ENCODE measurements around the gene LSM3. TPM values are rescaled to one million over a fixed set of nuclear protein-coding genes. Genes with fewer than 3 reads are reported as not detected.

The LSM3 gene
- total and polyA plus RNA-seq, 4 donors, result 6.4 to 10.3 (median 9.9) TPM

GRCh38 chr3:14166877-14167603 is 11.6 kb upstream of the LSM3 start:
- Histone ChIP-seq H3K27ac (ENCODE audit: low read depth in 1 of 2, low read length in 1 of 2) (no peak overlapping the region), H3K36me3 (ENCODE audit: control insufficient read depth in 4 of 4, insufficient read depth in 4 of 4, low read length in 4 of 4) (peaks cover 50 to 87% (median 60%) of the 10 kb centered on the region in 4 donors), H3K27me3 (ENCODE audit: control insufficient read depth in 3 of 3, insufficient read depth in 3 of 3, low read length in 2 of 3) (no peaks in the 10 kb centered on the region), H3K4me1 (ENCODE audit: control insufficient read depth in 5 of 5, insufficient read depth in 5 of 5, low read length in 5 of 5) (no peaks in the 10 kb centered on the region), H3K9me3 (ENCODE audit: control insufficient read depth in 4 of 4, insufficient read depth in 3 of 4, low read length in 3 of 4) (peaks cover 0 to 6% (median 1%) of the 10 kb centered on the region in 4 donors), H3K9ac (ENCODE audit: insufficient read depth in 1 of 2, low read length in 2 of 2) (no peak overlapping the region), H3K4me3 (no peak overlapping the region)
- DNase-seq, result no peak
- TF ChIP-seq, protein P1, sequence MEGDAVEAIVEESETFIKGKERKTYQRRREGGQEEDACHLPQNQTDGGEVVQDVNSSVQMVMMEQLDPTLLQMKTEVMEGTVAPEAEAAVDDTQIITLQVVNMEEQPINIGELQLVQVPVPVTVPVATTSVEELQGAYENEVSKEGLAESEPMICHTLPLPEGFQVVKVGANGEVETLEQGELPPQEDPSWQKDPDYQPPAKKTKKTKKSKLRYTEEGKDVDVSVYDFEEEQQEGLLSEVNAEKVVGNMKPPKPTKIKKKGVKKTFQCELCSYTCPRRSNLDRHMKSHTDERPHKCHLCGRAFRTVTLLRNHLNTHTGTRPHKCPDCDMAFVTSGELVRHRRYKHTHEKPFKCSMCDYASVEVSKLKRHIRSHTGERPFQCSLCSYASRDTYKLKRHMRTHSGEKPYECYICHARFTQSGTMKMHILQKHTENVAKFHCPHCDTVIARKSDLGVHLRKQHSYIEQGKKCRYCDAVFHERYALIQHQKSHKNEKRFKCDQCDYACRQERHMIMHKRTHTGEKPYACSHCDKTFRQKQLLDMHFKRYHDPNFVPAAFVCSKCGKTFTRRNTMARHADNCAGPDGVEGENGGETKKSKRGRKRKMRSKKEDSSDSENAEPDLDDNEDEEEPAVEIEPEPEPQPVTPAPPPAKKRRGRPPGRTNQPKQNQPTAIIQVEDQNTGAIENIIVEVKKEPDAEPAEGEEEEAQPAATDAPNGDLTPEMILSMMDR (IDR thresholded peaks at IDR 0.05; ENCODE audit: control extremely low read depth, extremely low read depth), result no peak
- no peak for ATAC-seq (ENCODE audit: insufficient read depth, low FRiP score)
- WGBS, 2 donors, result 93 to 97% methylated on average over 9 of the region's 9 CpGs

DNA sequence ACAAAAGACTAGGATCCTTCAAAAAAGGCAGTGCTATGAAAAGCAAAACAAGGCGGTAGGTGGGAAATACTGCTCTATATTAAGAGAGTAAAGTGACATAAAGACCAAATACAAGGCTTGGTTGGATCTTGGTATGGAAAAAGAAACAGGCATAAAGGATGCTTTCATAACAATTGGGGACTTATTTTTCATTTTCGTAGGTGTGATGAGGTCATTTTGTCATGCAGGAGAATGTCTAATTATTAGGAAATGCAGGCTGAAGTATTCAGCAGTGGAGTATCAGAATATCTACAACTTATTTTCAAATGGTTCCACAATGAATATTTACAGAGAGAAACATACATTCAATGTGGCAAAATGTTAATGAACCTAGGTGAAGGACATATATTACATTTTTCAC is 9.2 kb upstream of the LSM3 start:
- TF ChIP-seq, protein P1 (IDR thresholded peaks at IDR 0.05; ENCODE audit: control extremely low read depth, extremely low read depth), result no peak
- DNase-seq (no peak), ATAC-seq (ENCODE audit: insufficient read depth, low FRiP score) (no peak)
- Histone ChIP-seq H3K4me3 (no peak overlapping the region), H3K36me3 (ENCODE audit: control insufficient read depth in 4 of 4, insufficient read depth in 4 of 4, low read length in 4 of 4) (peaks cover 46 to 70% (median 54%) of the 10 kb centered on the region in 4 donors), H3K9ac (ENCODE audit: insufficient read depth in 1 of 2, low read length in 2 of 2) (no peak overlapping the region), H3K4me1 (ENCODE audit: control insufficient read depth in 5 of 5, insufficient read depth in 5 of 5, low read length in 5 of 5) (no peaks in the 10 kb centered on the region), H3K27ac (ENCODE audit: low read depth in 1 of 2, low read length in 1 of 2) (no peak overlapping the region), H3K9me3 (ENCODE audit: control insufficient read depth in 4 of 4, insufficient read depth in 3 of 4, low read length in 3 of 4) (no peaks in the 10 kb centered on the region), H3K27me3 (ENCODE audit: control insufficient read depth in 3 of 3, insufficient read depth in 3 of 3, low read length in 2 of 3) (no peaks in the 10 kb centered on the region)
- whole genome bisulfite sequencing, 2 donors, result 93 to 98% methylated on average over 2 of the region's 2 CpGs

DNA sequence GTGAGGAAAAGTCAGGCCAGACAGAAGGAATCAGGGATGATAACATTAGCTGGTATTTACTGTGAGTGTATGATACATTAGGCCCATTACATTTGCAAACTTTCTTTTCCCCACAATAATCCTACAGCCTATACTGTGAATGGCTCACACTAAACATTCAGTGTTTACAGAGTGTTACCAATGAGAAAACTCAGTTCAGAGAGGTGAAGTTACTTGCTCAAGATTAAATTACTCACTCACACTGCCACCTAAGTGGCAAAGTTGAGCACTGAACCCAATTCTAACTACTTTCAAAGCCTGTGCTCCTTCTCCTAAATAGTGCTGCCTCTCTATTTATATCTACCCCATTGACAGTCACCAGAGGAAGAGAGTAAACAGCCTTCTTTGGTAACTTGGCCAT is 8.7 kb upstream of the LSM3 start:
- Histone ChIP-seq H3K27me3 (ENCODE audit: control insufficient read depth in 3 of 3, insufficient read depth in 3 of 3, low read length in 2 of 3) (no peaks in the 10 kb centered on the region), H3K4me3 (no peak overlapping the region), H3K27ac (ENCODE audit: low read depth in 1 of 2, low read length in 1 of 2) (no peak overlapping the region), H3K9ac (ENCODE audit: insufficient read depth in 1 of 2, low read length in 2 of 2) (no peak overlapping the region), H3K4me1 (ENCODE audit: control insufficient read depth in 5 of 5, insufficient read depth in 5 of 5, low read length in 5 of 5) (no peaks in the 10 kb centered on the region), H3K36me3 (ENCODE audit: control insufficient read depth in 4 of 4, insufficient read depth in 4 of 4, low read length in 4 of 4) (peaks cover 42 to 65% (median 50%) of the 10 kb centered on the region in 4 donors), H3K9me3 (ENCODE audit: control insufficient read depth in 4 of 4, insufficient read depth in 3 of 4, low read length in 3 of 4) (no peaks in the 10 kb centered on the region)
- TF ChIP-seq, protein P1 (IDR thresholded peaks at IDR 0.05; ENCODE audit: control extremely low read depth, extremely low read depth), result no peak
- no peak for DNase-seq
- ATAC-seq (ENCODE audit: insufficient read depth, low FRiP score), result no peak

Data from lung (tissue), 12 donors.